Measurements from ENCODE around the gene FTO.

DNA sequence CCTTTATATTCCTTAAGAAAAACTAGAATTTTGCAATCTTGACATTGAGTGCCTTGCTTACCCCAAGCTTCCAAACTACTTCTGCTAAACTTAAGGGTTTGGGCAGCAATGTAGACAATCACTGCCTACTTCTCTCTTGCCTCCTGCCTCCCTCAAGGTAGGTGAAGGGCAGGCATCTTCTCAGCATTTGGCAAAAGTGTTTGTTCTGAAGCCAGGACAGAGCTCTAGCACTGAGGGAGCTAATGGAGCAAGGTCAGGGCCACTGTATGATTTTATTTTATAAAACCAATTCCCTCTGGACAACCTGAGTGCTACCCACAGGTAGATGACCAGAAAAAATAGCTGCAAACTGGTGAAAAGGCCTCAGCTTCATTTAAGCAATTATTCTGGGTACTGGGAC lies 470.8 kb downstream of the FTO start:
- TF ChIP-seq CTCF (conservative IDR thresholded peaks at IDR 0.05 in 1 of 2, IDR thresholded peaks at IDR 0.05 in 1 of 2; ENCODE audit: extremely low read depth in 1 of 2, insufficient read depth in 1 of 2, low read depth in 1 of 2, low read length in 2 of 2) (no peak), EZH2 (IDR thresholded peaks at IDR 0.05; ENCODE audit: borderline replicate concordance, low read length) (no peak)

Measured in mammary epithelial cell (primary cell).